Astrocyte of the spinal cord (primary cell): Measurements from ENCODE around the gene SNED1.
A peak's percentile ranks its signal among the peaks of the same experiment; 100 is the strongest.

Experiments used
- DNase-seq: peaks from one replicate; pipeline ENCODE4 v3.0.0; 2011; ENCODE audit warnings: low read depth, low spot score
- H3K4me3 ChIP-seq: 2 replicates; pipeline ENCODE4 v1.5.1; 2011; ENCODE audit warnings: low read depth, mild to moderate bottlenecking, low read length, moderate library complexity
- CTCF ChIP-seq: IDR thresholded peaks from 2 replicates; pipeline ENCODE4 v1.5.1; 2012; ENCODE audit warnings: low read depth, mild to moderate bottlenecking, low read length, inconsistent platforms
- in situ Hi-C: cut with HindIII; loops from 2 replicates; pipeline ENCODE4 v1.10.0; 2017; ENCODE audit warnings: low sequenced_read_pairs

SNED1 gene

GRCh38 chr2:240997856-240998705 is at the start of gene SNED1:
TSS of gene SNED1 (plus strand) at chr2:240998618. CDS start at chr2:240998838, 220 bp downstream.
- peak; percentile 85 for DNase-seq
- H3K4me3 ChIP-seq = peak within 1 kb of the TSS; percentile 65
- in situ Hi-C loops = no loop called here
- no peak for TF ChIP-seq CTCF

GRCh38 chr2:240948905-240949790 is 49.3 kb upstream of the SNED1 start:
- TF ChIP-seq CTCF = no peak
- in situ Hi-C loops = no loop called here
- H3K4me3 ChIP-seq = no peak overlapping the region
- DNase-seq = no peak

- no peak for DNase-seq
- in situ Hi-C loops = no loop called here
- no peak for TF ChIP-seq CTCF
- H3K4me3 ChIP-seq = no peak overlapping the region
Observed at GRCh38 chr2:240949791-240950705, 48.4 kb upstream of the SNED1 start.

- in situ Hi-C loops = no loop called here
- TF ChIP-seq CTCF = no peak
- no peak for DNase-seq
- no peak overlapping the region for H3K4me3 ChIP-seq
Observed at GRCh38 chr2:240951045-240951594, 47.3 kb upstream of the SNED1 start.

- no peak overlapping the region for H3K4me3 ChIP-seq
- in situ Hi-C loops = no loop called here
- no peak for DNase-seq
- TF ChIP-seq CTCF = no peak
Observed at GRCh38 chr2:240952496-240953246, 45.7 kb upstream of the SNED1 start.
